ENCODE results near the gene SDHC.
"Not testable (repeated sequence)": the region's sequence is repeated elsewhere in the genome, so short reads cannot be mapped to it uniquely, and the experiment has no call there.

Gene SDHC

DNA sequence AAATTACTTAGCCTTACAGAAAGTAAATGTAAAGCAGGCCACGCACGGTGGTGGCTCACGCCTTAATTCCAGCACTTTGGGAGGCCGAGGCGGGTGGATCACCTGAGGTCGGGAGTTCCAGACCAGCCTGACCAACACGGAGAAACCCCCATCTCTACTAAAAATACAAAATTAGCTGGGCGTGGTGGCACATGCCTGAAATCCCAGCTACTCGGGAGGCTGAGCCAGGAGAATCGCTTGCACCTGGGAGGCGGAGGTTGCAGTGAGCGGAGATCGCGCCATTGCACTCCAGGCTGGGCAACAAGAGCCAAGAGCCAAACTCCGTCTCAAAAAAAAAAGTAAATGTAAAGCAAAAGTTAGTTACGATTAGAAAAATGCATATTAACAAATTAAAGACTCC lies 75.0 kb downstream of the SDHC start:
- not testable (repeated sequence) for DNase-seq

DNA sequence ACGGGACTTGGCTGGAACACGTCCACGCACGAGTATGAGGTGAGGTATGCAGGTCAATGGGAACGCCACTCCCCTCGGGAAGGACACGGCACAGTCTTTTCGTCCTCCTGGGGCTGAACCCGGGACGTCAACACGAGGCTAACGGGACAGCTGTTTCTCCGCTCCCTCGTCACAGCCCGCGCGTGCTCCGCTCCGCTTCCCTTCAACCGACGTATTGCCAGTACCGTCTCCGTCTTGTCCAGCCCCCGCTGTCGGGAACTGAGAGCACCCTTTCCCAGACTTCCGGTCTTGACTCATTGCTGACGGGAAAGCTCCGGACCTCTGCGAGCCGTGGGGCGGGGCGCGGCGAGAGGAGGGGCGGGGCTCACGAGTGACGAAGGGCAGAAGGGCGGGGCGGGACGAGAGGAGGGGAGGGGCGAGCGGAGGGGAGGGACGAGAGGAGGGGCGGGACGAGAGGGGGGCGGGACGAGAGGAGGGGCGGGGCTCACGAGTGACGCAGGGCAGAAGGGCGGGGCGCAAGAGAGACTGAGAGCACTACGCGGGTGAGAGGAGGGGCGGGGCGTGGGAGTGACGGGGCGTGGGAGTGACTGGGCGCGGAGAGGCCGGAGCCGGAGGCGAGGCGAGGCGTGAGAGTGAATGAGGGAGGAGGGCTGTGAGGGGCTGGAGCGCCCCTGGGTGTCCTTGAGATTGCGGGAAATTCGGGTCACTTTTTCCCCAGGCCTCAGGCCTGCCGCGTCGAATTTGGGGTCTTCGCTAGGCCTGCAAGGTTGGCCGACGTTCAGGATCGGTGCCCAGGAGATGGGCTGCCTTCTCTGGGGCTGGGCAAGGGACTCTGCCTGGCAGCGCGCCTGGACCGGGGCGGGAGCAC lies 75.7 kb downstream of the SDHC start:
- peak; percentile 95 for DNase-seq

DNA sequence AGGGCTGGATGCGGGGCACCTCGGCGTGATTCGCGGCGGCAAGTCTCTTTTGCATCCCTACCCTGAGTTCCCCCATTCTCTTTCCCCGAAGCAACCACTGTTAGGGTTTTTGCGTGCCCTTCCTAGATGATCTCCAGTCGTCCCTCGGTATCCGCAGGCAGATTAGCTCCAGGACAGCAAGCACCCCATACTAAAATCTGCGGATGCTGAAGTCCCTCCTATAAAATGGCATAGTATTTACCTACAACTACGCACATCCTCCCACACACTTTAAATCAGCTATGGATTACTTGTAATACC lies 76.3 kb downstream of the SDHC start:
- DNase-seq, result no peak

DNA sequence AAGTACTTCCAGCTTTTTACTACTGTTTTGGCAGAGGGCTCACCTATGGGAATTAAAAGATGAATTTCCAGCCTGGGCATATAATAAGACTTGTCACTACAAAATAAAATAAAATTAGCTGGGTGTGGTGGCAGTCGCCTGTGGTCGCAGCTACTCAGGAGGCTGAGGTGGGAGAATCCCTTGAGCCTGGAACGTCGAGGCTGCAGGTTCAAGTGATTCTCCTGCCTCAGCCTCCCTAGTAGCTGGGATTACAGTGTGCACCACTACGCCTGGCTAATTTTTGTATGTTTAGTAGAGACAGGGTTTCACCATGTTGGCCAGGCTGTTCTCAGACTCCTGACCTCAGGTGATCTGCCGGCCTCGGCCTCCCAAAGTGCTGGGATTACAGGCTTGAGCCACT lies 77.0 kb downstream of the SDHC start:
- not testable (repeated sequence) for DNase-seq

DNA sequence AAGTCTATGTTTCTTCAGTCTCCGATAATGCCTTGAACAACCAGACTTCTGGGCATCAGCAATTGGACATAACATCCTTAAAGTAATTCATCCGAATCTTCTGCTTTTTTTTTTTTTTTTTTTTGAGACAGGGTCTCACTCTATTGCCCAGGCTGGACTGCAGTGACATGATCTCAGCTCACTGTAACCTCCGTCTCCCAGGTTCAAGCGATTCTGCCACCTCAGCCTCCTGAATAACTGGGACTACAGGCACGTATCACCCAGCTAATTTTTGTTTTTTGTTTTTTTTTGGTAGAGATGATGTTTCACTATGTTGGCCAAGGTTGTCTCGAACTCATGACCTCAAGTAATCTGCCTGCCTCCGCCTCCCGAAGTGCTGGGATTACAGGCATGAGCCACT lies 77.4 kb downstream of the SDHC start:
- no peak for DNase-seq

DNA sequence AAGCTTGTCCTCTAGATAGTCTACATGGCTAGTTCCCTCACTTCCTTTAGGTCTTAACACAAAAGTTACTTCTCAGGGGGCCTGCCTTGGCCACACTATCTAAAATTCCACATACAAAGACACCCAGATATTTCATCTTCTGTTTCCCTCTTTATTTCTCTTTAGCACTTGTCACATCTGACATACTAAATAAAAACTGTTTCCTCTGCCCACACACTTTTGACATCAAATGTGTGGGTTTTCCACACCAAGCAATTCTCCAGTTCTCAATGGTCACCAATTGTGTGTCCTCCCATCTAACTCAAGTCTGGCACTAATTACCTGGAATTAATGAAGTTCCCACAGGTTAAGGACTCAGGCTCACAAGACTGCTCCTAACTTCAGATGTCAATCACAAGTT lies 79.0 kb downstream of the SDHC start:
- no peak for DNase-seq

DNA sequence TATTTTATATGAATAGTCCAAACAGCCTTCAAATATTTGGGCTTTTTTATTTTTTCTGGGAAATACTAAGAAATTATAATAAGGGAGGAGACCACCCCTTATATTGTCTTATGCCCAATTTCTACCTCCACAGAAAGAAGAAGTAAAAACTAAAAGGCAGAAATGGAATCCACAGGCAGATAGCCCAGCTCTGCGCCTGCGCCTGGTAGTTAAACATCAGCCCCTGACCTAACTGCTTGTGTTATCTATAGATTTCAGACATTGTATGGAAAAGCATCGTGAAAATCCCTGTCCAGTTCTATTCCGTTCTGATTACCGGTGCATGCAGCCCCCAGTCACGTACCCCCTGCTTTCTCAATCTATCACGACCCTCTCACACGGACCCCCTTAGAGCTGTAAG lies 82.9 kb downstream of the SDHC start:
- not testable (repeated sequence) for DNase-seq

DNA sequence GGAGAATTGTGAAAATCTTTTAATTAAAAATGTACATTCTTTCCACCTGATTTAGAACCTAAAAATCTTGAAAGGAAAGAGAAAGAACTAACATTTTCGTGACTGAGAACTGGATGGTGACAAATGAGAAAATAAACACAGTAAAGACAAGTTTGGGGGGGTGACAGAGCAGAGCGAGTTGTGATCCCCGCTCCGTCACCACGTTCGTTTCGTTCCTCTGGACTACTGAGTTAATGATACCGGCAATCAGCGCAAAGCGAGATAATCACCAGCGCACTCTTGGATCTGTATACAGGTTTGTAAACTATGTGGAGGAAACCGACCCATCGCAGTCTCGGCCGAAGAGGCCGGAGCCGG lies 84.7 kb downstream of the SDHC start:
- no peak for DNase-seq

DNA sequence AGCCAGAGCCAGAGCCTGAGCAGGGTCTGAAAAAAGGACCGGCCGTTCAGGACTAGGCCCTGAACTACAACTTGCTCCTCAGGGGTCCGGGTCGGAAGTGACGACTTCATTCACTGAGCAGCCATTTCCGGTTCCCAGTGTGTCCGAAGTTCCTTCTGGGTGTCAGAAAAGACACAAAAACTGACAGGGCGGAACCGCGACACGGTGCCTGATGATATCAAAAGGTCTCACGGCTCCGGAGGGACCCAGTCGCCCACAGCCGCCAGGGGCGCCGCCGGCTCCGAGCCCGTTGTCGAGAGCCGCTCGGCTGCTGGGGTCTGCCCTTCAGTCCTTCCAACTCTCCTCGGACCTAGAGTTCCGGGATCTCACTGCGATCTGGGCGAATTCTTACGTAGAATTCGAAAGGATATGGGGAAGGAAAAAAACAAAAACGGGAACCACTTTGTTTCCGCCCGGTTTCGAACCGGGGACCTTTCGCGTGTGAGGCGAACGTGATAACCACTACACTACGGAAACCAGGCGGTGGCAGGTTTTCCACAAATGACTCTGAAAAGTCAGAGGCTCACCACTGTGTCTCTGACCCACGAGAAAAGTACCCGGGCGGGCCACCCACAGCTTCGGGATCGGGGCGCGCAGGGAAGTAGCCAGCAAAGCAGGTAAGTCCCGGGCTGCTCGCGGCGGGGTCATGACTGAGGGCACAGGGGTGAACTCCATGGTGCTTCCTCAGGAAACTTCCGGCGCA lies 85.2 kb downstream of the SDHC start:
- peak; percentile 94 to 97 for DNase-seq

DNA sequence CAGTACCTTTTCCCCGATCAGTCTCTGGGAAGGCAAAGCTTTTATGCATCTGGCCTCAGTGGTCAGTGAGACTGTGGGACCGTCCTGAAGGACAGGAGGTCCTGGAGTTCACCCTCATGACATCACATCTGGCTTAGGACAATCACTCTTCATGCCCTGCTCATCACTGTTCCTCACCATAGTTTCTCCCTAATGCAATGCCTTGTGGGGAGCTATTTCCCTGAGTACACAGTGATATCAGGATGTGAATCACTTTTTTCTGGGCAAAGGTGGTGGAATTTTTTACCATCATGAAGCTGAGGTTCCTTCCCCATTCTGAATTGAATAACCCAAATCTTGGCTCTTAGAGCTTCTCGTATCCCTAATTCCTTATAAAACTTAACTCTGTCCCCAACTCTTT lies 88.3 kb downstream of the SDHC start:
- DNase-seq, result no peak

DNA sequence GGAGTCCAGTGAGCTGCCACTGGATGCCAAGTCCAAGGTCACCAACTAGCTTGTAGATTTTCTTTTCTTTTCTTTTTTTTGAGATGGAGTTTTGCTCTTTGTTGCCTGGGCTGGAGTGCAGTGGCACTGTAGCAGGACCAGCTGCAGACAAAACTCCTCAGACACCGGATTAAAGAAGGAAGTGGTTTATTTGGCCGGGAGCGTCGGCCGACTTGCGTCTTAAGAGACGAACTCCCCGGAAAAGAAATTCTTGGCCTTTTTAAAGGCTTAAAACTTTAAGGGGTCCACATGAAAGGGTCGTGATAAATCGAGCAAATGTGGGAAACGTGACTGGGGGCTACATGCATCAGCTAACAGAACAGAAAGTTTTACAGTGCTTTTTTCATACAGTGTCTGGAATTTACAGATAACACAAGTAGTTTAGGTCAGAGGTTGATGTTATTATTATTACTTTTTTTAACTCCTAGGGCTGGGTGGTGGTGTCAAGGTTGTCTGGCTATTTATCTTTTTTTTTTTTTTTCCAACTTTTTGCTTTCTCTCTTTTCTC lies 89.9 kb downstream of the SDHC start:
- no peak for DNase-seq

DNA sequence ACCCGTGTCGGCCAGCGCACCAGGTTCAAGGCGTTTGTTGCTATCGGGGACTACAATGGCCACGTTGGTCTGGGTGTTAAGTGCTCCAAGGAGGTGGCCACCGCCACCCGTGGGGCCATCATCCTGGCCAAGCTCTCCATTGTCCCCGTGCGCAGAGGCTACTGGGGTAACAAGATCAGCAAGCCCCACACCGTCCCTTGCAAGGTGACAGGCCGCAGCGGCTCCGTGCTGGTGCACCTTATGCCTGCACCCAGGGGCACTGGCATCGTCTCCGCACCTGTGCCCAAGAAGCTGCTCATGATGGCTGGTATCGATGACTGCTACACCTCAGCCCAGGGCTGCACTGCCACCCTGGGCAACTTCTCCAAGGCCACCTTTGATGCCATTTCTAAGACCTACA lies 92.4 kb downstream of the SDHC start:
- not testable (repeated sequence) for DNase-seq

DNA sequence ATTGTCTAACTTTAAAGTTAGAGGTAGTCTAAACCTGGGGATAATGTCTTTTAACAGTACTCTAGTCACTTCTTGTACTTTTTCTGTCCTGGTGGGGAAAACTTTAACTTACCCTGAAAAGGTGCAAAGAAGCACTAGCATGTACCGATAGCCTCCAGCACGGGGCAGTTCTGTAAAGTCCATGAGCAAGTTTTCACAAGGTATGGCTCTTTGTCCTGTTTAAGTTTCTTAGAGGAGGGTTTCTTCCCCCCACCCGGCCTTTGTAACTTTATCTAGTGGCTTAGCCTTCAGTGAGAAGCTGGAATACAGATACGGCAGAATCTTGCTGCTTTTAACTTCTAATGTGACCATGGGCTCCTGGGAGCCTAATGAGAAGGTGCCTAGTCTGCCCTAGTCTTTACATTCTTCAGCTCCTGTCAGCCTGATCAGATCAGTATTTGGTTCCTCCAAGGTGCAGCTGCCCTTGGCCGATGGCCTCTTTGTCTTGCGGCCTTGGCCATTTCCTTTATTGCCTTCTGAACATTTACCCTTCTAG lies 93.3 kb downstream of the SDHC start:
- DNase-seq, result no peak

DNA sequence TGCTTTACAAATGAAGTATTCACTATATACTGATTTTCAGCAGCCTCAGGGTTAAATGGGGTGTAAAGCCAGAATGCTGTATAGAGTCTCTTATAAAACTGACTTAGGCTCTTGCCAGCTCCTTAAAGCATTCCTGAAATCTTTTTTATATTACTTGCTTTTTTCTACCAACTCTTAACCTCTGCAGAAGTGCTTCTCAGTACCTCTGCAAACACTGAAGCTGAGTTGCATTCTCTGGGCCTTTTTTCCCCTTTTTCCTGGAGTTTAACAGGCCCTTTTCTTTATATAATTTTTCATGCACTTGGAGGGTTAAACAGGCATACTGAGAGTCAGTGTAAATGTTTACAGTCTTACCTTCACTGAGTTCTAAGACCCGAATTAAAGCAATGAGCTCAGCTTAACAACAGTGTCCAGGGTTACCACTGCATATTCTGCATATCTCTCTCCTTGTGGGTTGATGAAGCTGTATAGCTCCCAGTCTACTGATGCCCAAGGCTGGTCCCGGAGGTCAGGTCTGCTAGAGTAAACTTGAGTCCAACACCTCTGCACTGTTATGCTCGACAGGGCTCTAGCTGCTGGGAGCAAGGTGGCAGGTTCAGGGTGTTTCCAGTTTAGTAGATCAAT lies 94.4 kb downstream of the SDHC start:
- no peak for DNase-seq

DNA sequence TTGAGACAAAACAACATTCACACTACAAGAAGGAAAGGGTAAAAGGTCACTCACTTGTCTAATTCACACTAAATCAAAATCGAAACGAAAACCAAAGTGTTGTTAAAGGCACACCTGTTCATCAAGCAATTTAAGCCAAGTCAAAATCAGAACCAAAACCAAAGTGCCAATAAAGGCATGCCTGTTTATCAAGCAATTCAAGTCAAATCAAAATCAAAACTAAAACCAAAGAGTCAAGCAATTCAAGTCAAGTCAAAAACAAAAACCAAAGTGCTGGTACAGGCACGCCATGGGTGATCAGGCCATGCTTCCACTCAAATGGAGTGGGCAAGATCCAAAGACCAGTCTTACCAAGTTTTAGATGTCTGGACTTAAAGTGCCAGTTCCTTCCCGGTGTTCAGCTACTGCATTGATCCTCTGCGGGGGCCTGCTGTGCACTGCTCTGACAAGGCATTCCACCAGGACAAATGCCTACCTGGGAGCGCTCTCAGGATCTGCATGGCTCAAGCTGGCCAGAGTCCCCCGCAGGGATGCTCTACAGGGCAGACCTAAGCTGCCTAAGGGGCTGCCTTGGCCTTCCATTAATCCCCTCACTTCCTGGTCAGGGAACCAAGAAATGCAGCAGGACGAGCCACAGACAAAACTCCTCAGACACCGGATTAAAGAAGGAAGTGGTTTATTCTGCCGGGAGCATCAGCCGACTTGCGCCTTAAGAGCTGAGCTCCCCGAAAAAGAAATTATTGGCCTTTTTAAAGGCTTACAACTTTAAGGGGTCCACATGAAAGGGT lies 95.9 kb downstream of the SDHC start:
- peak in 1 of 2 donors; percentile 63 for DNase-seq

DNA sequence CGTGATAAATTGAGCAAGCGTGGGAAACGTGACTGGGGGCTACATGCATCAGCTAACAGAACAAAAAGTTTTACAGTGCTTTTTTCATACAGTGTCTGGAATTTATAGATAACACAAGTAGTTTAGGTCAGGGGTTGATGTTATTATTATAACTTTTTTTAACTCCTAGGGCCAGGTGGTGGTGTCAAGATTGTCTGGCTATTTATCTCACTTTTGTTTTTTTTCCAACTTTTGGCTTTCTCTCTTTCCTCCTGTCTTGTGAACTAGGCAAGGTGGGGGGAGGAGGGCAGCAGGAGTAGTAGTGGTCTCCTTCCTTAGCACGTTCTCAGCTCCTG lies 96.4 kb downstream of the SDHC start:
- not testable (repeated sequence) for DNase-seq
